Right lobe of liver (tissue), 6 donors: Measurements from ENCODE around the gene ZBTB21. TPM values are rescaled to one million over a fixed set of nuclear protein-coding genes. Genes with fewer than 3 reads are reported as not detected.
A peak's percentile ranks its signal among the peaks of the same experiment; 100 is the strongest.

Experiments
- ATAC-seq, 4 donors: fragments of 200-7000 bp; cut with Tn5 transposase; one replicate each; pipeline ENCODE4 v1.9.1; 2020; ENCODE audit warnings: mild to moderate bottlenecking in 4 of 4, moderate library complexity in 4 of 4
- DNase-seq, 3 donors: peaks; one replicate each; pipeline ENCODE4 v3.0.0-alpha.2; 2020
- H3K27ac ChIP-seq, 3 donors: fragments of 200-600 bp; one replicate each; pipeline ENCODE4 v1.8.0; 2022
- H3K27me3 ChIP-seq, 2 donors: fragments of 200-600 bp; one replicate each; pipeline ENCODE4 v1.8.0; 2022
- H3K36me3 ChIP-seq, 4 donors: fragments of 200-600 bp; sonication (generic) in 1 of 4; one replicate each; pipeline versions ENCODE4 v1.5.1 to v1.8.0; 2017 to 2022; ENCODE audit warnings: control low read depth in 1 of 4
- H3K4me1 ChIP-seq, 4 donors: fragments of 200-600 bp; sonication (generic) in 1 of 4; one replicate each; pipeline versions ENCODE4 v1.5.1 to v1.8.0; 2017 to 2022; ENCODE audit warnings: control low read depth in 1 of 4
- H3K4me3 ChIP-seq, 3 donors: fragments of 200-600 bp; one replicate each; pipeline ENCODE4 v1.8.0; 2022
- H3K9me3 ChIP-seq, 4 donors: fragments of 200-600 bp; sonication (generic) in 1 of 4; one replicate each; pipeline versions ENCODE4 v1.5.1 to v1.8.0; 2017 to 2022; ENCODE audit warnings: control low read depth in 1 of 4
- POLR2A ChIP-seq: fragments of 450-650 bp; IDR thresholded peaks from one replicate; pipeline ENCODE4 v1.6.1; 2017; ENCODE audit warnings: antibody characterized with exemption, mild to moderate bottlenecking
- WGBS: methylation state at CpG from one replicate; pipeline ENCODE4 v1.1.6; 2018; ENCODE audit warnings: low coverage, low lambda C conversion rate; ENCODE audit not compliant: insufficient coverage; ENCODE audit errors: missing lambda C conversion rate; 5-methylcytosine and 5-hydroxymethylcytosine counted together
- intact Hi-C, 2 donors: fragments of 100-400 bp; cut with DNase I; formaldehyde crosslinking; loops; one replicate each; pipeline versions ENCODE4 v1.11.2 to v1.14.1; 2022
- total RNA-seq, 6 experiments: library from RNA; depleted of rRNA in 2 of 6; stranded (reverse); fragments of >200 nt in 2 of 6; fragmentation: NEBNext Ultra II Directional in 3 of 6; extraction: Animal tissue kit (Norgen Biotek cat#: 25700) in 3 of 6; gene quantifications; one replicate each; pipeline versions ENCODE4 v1.1.0 to v1.2.4, GENCODE V29; 2016 to 2023
- TF ChIP-seq, protein P1 (sequence below), 4 donors: fragments of 200-600 bp in 3 of 4; fragments of 450-650 bp in 1 of 4; IDR thresholded peaks; one replicate each; pipeline versions ENCODE4 v1.5.1 to v1.8.0; 2016 to 2022; ENCODE audit warnings: antibody characterized with exemption in 4 of 4, mild to moderate bottlenecking in 2 of 4
- donor health status: DM: no; HTN: yes; CAD: no.
- donor health status: DM: no; HTN: no; CAD: no.
- donor health status: DM: no; HTN: no; CAD: no.
- donor health status: DM: no; HTN: yes; CAD: no.
- donor health status: DM: no; HTN: yes; CAD: no.

ZBTB21 gene
- total RNA-seq, 6 experiments from 2014 or later = 3.0 to 28.5 (median 11.2) TPM

DNA sequence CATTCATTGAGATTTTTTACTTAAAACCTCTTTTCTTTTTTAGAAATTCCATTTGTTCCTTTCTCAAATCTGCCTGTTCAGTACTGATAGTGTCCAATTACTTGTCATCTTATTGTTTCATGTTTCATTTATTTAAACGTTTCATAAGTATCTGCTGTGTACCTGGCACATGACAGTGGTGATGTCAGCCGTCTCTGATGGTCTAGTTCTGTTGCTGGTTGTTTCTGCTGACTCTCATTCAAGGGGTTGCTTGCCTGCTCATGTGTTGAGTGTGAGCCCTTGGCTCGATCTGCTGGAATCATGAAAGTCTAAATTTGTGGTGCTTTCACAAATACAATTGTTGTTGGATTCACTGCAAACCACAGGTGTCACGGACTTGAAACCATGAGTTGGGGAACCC lies 30.8 kb downstream of the ZBTB21 start:
- WGBS = 59% methylated on average over 4 of the region's 4 CpGs
- ATAC-seq (no peak), DNase-seq (no peak)
- Histone ChIP-seq H3K27ac (no peak overlapping the region), H3K9me3 (no peaks in the 10 kb centered on the region), H3K36me3 (no peaks in the 10 kb centered on the region), H3K4me1 (no peaks in the 10 kb centered on the region), H3K27me3 (no peaks in the 10 kb centered on the region), H3K4me3 (no peak overlapping the region)
- intact Hi-C loops = no loop called here
- TF ChIP-seq, protein P1, sequence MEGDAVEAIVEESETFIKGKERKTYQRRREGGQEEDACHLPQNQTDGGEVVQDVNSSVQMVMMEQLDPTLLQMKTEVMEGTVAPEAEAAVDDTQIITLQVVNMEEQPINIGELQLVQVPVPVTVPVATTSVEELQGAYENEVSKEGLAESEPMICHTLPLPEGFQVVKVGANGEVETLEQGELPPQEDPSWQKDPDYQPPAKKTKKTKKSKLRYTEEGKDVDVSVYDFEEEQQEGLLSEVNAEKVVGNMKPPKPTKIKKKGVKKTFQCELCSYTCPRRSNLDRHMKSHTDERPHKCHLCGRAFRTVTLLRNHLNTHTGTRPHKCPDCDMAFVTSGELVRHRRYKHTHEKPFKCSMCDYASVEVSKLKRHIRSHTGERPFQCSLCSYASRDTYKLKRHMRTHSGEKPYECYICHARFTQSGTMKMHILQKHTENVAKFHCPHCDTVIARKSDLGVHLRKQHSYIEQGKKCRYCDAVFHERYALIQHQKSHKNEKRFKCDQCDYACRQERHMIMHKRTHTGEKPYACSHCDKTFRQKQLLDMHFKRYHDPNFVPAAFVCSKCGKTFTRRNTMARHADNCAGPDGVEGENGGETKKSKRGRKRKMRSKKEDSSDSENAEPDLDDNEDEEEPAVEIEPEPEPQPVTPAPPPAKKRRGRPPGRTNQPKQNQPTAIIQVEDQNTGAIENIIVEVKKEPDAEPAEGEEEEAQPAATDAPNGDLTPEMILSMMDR (IDR thresholded peaks at IDR 0.05) = no peak
- no peak for TF ChIP-seq POLR2A

DNA sequence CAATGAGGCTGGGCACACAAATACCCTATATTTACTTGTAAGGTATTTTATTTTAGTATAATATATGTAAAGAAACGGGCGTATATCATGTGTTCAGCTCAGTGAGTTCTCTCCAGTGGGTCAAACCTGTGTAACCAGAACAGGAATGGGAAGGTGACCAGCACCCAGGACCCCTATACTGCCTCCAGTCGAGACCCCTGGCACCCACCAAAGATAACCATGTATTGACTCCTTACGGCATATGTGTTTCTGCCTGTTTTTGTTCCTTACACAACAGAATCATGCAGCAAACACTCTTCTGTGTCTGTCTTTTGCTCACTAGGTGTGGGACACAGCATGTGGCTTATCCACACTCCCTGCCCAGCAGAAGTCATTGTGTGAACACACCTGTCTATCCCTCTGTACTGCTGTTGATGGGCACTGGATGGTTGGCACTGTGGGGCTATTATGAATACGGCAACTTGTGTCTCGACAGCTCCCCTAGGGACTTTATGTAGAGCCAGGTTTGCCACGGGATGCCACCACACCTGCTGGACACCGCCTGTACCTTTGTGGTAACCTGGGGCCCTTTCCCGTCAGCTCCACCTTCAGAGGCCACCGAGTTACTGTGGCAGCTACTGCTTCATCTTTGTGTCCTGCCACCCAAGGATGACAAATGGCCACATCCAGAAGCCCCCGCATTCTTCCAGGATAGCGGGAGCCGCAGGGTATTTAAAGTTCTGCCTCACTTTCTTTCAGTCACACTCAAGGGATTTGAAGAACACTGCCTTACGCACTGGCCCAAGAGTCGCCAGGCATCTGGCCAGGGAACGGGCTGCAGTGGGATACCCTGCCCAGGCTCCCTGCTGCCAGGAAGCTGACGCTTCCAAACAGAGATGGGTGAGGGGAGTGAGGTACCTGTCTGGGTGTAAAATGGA lies 32.9 kb downstream of the ZBTB21 start:
- H3K4me3 ChIP-seq = no peak overlapping the region
- no peaks in the 10 kb centered on the region for H3K27me3 ChIP-seq
- ATAC-seq = no peak

DNA sequence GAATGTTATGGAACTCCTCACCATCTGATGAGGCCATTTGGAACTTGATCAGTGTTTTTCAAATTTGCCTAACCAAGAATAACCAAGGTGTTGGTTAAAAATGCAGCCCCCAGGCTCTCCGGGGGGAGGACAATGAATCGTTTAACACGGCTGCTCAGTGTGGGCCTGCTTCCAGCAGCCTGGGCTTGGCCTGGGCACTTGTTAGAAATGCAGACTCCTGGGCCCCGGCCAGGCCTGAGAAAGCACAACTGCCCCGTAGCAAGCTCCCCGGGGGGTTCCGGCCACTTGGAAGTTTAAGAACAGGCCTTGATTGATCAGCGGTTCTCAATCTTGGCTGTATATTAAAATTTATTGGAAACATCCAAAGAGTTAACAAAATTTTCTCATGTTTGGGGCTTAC lies 33.5 kb downstream of the ZBTB21 start:
- H3K4me3 ChIP-seq = no peak overlapping the region
- intact Hi-C loops = no loop called here
- no peak overlapping the region for H3K27ac ChIP-seq
- TF ChIP-seq POLR2A = no peak
- TF ChIP-seq, protein P1 (IDR thresholded peaks at IDR 0.05) = no peak
- ATAC-seq (no peak), DNase-seq (peak in 1 of 3 donors; percentile 26)
- H3K27me3 ChIP-seq = no peaks in the 10 kb centered on the region
- whole genome bisulfite sequencing = 89% methylated on average over 5 of the region's 8 CpGs
- H3K36me3 ChIP-seq = no peaks in the 10 kb centered on the region
- no peaks in the 10 kb centered on the region for H3K9me3 ChIP-seq
- H3K4me1 ChIP-seq = no peaks in the 10 kb centered on the region

More for the DNA sequence above, 32.9 kb downstream of the ZBTB21 start:
- H3K9me3 ChIP-seq = no peaks in the 10 kb centered on the region
- no peaks in the 10 kb centered on the region for H3K36me3 ChIP-seq
- no peak for TF ChIP-seq POLR2A
- TF ChIP-seq, protein P1 (IDR thresholded peaks at IDR 0.05) = no peak
- H3K27ac ChIP-seq = no peak overlapping the region
- intact Hi-C loops = no loop called here
- no peaks in the 10 kb centered on the region for H3K4me1 ChIP-seq
- peak in 1 of 3 donors; percentile 33 for DNase-seq
- 75% methylated on average over 9 of the region's 17 CpGs for WGBS

DNA sequence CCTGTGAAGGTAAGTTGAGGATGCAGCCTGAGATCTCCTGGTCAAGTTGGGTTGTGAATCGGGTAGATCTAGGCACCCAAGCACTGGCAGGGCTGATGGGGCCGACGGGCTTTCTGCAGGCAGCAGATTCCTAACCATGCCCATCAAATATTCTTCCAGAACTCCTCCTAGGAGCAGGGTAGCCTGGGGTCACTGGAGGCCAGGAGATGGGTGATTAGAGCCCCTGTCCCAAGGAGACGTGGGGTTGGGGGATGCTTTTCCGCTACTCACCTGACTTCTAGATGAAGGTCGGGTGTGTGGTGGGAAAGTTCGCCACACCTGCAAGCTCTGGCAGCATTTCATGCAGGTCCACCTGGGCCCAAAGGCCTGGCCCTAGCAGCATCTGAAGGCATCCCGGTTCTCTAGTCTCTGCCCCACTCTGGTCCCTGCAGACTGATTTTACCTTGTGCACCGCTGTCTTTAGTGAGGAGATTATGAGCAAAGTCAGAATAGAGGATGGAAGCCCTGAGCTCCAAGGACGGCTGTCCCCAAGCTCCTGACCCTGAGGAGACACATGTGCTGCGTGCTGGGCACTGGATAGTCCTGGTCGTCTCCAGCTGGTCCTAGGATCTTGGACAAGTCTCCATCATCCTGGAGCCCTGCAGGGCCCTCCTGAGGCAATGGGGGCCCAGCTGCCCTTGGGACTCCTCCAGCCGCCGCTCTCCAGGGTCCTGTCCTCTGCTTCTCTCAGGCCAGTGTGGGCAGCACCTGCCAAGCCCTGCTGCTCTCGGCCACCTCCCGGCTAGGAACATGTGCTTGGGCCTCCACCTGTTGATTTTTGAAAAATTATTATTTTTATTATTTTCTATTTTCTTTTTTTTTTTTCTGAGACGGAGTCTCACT lies 34.5 kb downstream of the ZBTB21 start:
- Histone ChIP-seq H3K4me1 (no peaks in the 10 kb centered on the region), H3K27ac (no peak overlapping the region), H3K27me3 (no peaks in the 10 kb centered on the region), H3K36me3 (no peaks in the 10 kb centered on the region), H3K9me3 (no peaks in the 10 kb centered on the region), H3K4me3 (no peak overlapping the region)
- 90% methylated on average over 2 of the region's 17 CpGs for WGBS
- no peak for ATAC-seq
- intact Hi-C loops = no loop called here
- peak in 1 of 3 donors; percentile 41 for DNase-seq
- TF ChIP-seq, protein P1 (IDR thresholded peaks at IDR 0.05) = no peak
